Kidney tubule cell (primary cell): ENCODE measurements around the gene PDGFB.

Experiments used
- DNase-seq: peaks from one replicate; pipeline ENCODE4 v3.0.0-alpha.2; 2018; ENCODE audit warnings: low spot score

Gene PDGFB

GRCh38 chr22:39254122-39254521 lies 9.3 kb upstream of the PDGFB start:
- DNase-seq: no peak

- DNase-seq: peak; percentile 94
These were observed 8.8 kb upstream of the PDGFB start for GRCh38 chr22:39253435-39254070.

GRCh38 chr22:39252461-39253434 lies 8.0 kb upstream of the PDGFB start:
- DNase-seq: no peak

- DNase-seq: peak; percentile 73
These were observed 7.1 kb upstream of the PDGFB start for GRCh38 chr22:39251762-39252460.

- no peak for DNase-seq
These were observed 6.1 kb upstream of the PDGFB start for GRCh38 chr22:39250838-39251237.

- DNase-seq: no peak
These were observed 5.3 kb upstream of the PDGFB start for GRCh38 chr22:39250131-39250530.

- DNase-seq: no peak
These were observed 4.4 kb upstream of the PDGFB start for GRCh38 chr22:39249086-39249704.

GRCh38 chr22:39248254-39248653 lies 3.5 kb upstream of the PDGFB start:
- DNase-seq: peak; percentile 39

- no peak for DNase-seq
These were observed 2.6 kb upstream of the PDGFB start for GRCh38 chr22:39247361-39247760.

- DNase-seq: no peak
These were observed 2.0 kb upstream of the PDGFB start for GRCh38 chr22:39246690-39247332.

- no peak for DNase-seq
These were observed 1.4 kb upstream of the PDGFB start for GRCh38 chr22:39246217-39246616.

- DNase-seq: no peak
These were observed 603 bp upstream of the PDGFB start for GRCh38 chr22:39245130-39246039.

GRCh38 chr22:39244136-39244495 lies 666 bp downstream of the PDGFB start:
- peak; percentile 40 for DNase-seq

- DNase-seq: peak; percentile 48
These were observed 1.2 kb downstream of the PDGFB start for GRCh38 chr22:39243439-39244135.

GRCh38 chr22:39242595-39243438 lies 2.0 kb downstream of the PDGFB start:
- DNase-seq: peak; percentile 82

GRCh38 chr22:39241794-39242594 lies 2.8 kb downstream of the PDGFB start:
- DNase-seq: peak; percentile 36

- peak; percentile 87 for DNase-seq
These were observed 3.7 kb downstream of the PDGFB start for GRCh38 chr22:39240831-39241793.
